Aorta (tissue), 5 donors: Measurements from ENCODE around the gene SPAG16. TPM values are rescaled to one million over a fixed set of nuclear protein-coding genes. Genes with fewer than 3 reads are reported as not detected.

Experiments
- ATAC-seq: fragments of 200-7000 bp; cut with Tn5 transposase; one replicate; pipeline ENCODE4 v1.9.1; 2022; ENCODE audit warnings: moderate library complexity; ENCODE audit not compliant: low FRiP score
- DNase-seq, 2 donors: peaks; one replicate each; pipeline ENCODE4 v3.0.0-alpha.2; 2020
- H3K27ac ChIP-seq, 2 donors: one replicate each; pipeline ENCODE4 v1.5.1; 2013; ENCODE audit warnings: low read length in 2 of 2, mild to moderate bottlenecking in 2 of 2, moderate library complexity in 2 of 2, control low read depth in 1 of 2, inconsistent platforms in 1 of 2, low read depth in 1 of 2
- H3K27me3 ChIP-seq, 2 donors: one replicate each; pipeline ENCODE4 v1.6.1; 2013; ENCODE audit warnings: control low read depth in 1 of 2, low read length in 1 of 2, mild to moderate bottlenecking in 1 of 2, moderate library complexity in 1 of 2; ENCODE audit not compliant: insufficient read depth in 2 of 2, control insufficient read depth in 1 of 2
- H3K36me3 ChIP-seq, 2 donors: one replicate each; pipeline ENCODE4 v1.6.1; 2013; ENCODE audit warnings: control low read depth in 1 of 2, low read length in 1 of 2, mild to moderate bottlenecking in 1 of 2; ENCODE audit not compliant: insufficient read depth in 2 of 2, control insufficient read depth in 1 of 2
- H3K4me1 ChIP-seq, 2 donors: one replicate each; pipeline ENCODE4 v1.6.1; 2013; ENCODE audit warnings: low read length in 2 of 2, control low read depth in 1 of 2, mild to moderate bottlenecking in 1 of 2, moderate library complexity in 1 of 2; ENCODE audit not compliant: insufficient read depth in 2 of 2, control insufficient read depth in 1 of 2
- H3K4me3 ChIP-seq, 2 donors: one replicate each; pipeline ENCODE4 v1.5.1; 2013; ENCODE audit warnings: low read length in 2 of 2, control low read depth in 1 of 2, mild to moderate bottlenecking in 1 of 2
- H3K9me3 ChIP-seq: one replicate; pipeline ENCODE4 v1.6.1; 2013; ENCODE audit warnings: mild to moderate bottlenecking, low read length; ENCODE audit not compliant: control insufficient read depth
- WGBS, 2 donors: extraction: QIAGEN DNeasy Blood & Tissue Kit; methylation state at CpG; one replicate each; pipeline ENCODE4 v1.1.7; 2013; 5-methylcytosine and 5-hydroxymethylcytosine counted together
- intact Hi-C, 2 donors: fragments of 100-400 bp; cut with DNase I; formaldehyde crosslinking; loops; one replicate each; pipeline versions ENCODE4 v1.14.2 to v1.15.0; 2022
- polyA plus RNA-seq, 2 donors: library from polyadenylated mRNA; stranded (reverse); fragments of 200-250 nt; gene quantifications; one replicate each; pipeline ENCODE4 v1.2.3, GENCODE V29; 2013
- total RNA-seq, 2 donors: library from RNA; stranded (reverse); fragmentation: NEBNext Ultra II Directional; extraction: Animal tissue kit (Norgen Biotek cat#: 25700); gene quantifications; one replicate each; pipeline ENCODE4 v1.2.1, GENCODE V29; 2021
- donor health status: healthy with polysubstance abuse.
- donor health status: Bipolar disorder and iron deficiency.
- donor health status: DM: no; HTN: no; CAD: no.
- donor health status: DM: no; HTN: no; CAD: no.
- donor health status: DM: yes; HTN: yes; CAD: no.

SPAG16 gene
- total and polyA plus RNA-seq, 4 donors: 23.7 to 36.1 (median 24.4) TPM

DNA sequence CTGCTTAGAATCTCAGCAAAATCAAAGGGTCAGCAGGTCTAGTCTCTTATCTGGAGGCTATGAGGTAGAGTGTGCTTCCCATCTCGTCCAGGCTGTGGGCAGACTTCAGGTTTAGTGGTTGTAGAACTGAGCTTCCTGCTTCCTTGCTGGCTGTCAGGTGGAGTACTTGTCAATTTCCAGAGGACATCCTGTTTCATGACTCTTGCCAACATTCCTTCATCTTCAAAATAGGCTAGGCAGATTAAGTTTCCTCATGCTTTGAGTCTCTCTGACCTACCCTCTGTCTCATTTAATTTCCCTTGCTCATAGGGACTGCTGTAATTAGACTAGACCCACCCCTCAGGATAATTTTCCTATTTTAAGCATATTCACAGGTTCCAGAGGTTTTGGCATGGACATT is 562.6 kb downstream of the SPAG16 start:
- H3K27me3 ChIP-seq: no peaks in the 10 kb centered on the region
- H3K36me3 ChIP-seq: no peaks in the 10 kb centered on the region
- DNase-seq: no peak
- WGBS, 2 donors: 54 to 65% methylated on average over 1 of the region's 1 CpG
- H3K9me3 ChIP-seq: no peaks in the 10 kb centered on the region
- no peak for ATAC-seq
- intact Hi-C loops: no loop called here
- no peak overlapping the region for H3K27ac ChIP-seq
- H3K4me3 ChIP-seq: no peak overlapping the region
- no peaks in the 10 kb centered on the region for H3K4me1 ChIP-seq

DNA sequence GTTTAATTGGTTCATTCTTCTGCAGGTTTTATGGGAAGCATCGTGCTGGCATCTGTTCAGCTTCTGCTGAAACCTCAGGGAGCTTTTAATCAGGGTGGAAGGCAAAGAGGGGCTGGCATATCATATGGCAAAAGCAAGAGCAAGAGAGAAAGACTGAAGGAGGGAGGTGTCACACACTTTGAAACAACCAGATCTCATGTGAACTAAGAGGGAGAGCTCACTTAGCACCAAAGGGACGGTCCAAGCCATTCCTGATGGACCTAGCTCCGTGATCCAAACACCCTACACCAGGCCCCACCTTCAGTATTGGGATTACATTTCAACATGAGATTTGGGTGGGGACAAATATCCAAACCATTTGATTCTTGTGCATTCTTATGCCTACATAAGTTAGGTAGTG is 563.1 kb downstream of the SPAG16 start:
- Histone ChIP-seq H3K4me3 (no peak overlapping the region), H3K27me3 (no peaks in the 10 kb centered on the region), H3K9me3 (no peaks in the 10 kb centered on the region), H3K4me1 (no peaks in the 10 kb centered on the region), H3K36me3 (no peaks in the 10 kb centered on the region), H3K27ac (no peak overlapping the region)
- 88 to 93% methylated on average over 3 of the region's 3 CpGs for WGBS, 2 donors
- ATAC-seq (no peak), DNase-seq (no peak)
- intact Hi-C loops: no loop called here

DNA sequence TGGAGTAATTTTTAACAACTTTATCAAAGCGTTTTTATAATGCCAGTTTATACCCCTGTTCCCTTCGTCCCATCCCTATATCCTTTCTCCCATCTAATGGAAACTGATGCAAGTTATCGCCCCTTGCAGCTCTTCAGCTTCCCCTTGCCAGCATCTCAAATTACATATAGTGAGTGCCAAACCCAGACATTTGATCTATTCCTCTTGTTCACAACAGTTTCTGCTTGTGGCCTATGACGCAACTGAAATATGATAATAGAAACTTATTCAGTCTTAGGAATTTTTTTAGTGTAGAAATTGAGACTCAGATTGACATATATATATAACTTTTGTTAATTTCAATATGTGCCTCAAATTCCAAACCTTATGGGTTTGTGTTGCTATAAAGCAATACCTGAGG is 564.4 kb downstream of the SPAG16 start:
- no peak for DNase-seq
- no peaks in the 10 kb centered on the region for H3K4me1 ChIP-seq
- no peak overlapping the region for H3K27ac ChIP-seq
- no peak for ATAC-seq
- WGBS, 2 donors: 66 to 75% methylated on average over 4 of the region's 4 CpGs
- intact Hi-C loops: no loop called here
- H3K9me3 ChIP-seq: no peaks in the 10 kb centered on the region
- H3K27me3 ChIP-seq: no peaks in the 10 kb centered on the region
- no peak overlapping the region for H3K4me3 ChIP-seq
- no peaks in the 10 kb centered on the region for H3K36me3 ChIP-seq

DNA sequence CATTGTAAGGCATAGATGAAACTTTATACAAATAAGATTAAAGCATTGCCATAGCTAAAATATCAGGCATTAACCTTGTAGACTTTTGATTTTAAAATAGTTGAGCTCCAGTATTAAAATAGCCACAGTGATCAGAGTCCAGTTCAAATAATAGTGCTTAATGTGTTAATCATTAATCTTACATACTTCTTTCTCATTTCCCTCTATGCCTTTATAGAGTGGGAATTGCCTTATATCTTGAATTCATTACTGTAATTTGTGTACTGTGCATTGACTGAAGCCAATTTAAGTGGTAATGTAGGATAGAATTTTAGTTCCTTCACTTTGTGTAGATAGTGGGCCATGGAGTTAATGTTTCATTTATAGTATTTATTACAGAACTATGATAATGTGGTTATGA is 577.4 kb downstream of the SPAG16 start:
- Histone ChIP-seq H3K4me3 (no peak overlapping the region), H3K27ac (no peak overlapping the region), H3K27me3 (no peaks in the 10 kb centered on the region), H3K36me3 (no peaks in the 10 kb centered on the region), H3K4me1 (no peaks in the 10 kb centered on the region), H3K9me3 (no peaks in the 10 kb centered on the region)
- intact Hi-C loops: no loop called here
- DNase-seq: no peak
- ATAC-seq: no peak

DNA sequence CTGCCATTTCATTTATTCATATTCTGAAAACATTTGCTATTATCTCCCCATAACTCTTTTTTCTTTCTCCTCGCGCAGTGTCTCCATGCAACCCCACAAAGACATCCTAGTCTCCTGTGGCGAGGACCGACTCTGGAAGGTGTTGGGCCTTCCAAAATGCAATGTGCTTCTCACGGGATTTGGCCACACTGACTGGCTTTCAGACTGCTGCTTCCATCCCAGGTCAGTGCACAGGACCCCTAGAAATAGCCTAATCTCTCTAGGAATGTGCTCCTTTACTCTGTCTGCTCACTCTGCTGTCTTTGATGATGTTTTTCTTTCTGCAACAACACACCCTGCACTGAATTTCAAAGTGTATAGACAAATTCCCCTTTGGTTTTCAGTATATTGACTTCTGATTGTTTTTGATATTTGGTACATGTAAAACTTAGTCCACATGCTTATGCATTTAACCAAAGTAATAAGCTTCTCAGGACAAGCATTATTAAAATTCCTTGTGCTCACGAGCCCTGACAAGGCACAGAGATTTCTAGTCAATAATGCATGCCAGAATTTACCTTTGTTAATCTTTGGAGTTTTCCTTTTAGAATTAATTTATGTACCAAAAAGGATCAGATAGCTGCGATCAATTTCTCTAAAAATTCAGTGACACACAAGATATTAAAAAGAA is 578.3 kb downstream of the SPAG16 start:
- Histone ChIP-seq H3K27ac (no peak overlapping the region), H3K36me3 (no peaks in the 10 kb centered on the region), H3K9me3 (no peaks in the 10 kb centered on the region), H3K27me3 (no peaks in the 10 kb centered on the region), H3K4me3 (no peak overlapping the region), H3K4me1 (no peaks in the 10 kb centered on the region)
- DNase-seq (no peak), ATAC-seq (no peak)
- intact Hi-C loops: no loop called here
- 89 to 91% methylated on average over 7 of the region's 7 CpGs for WGBS, 2 donors

DNA sequence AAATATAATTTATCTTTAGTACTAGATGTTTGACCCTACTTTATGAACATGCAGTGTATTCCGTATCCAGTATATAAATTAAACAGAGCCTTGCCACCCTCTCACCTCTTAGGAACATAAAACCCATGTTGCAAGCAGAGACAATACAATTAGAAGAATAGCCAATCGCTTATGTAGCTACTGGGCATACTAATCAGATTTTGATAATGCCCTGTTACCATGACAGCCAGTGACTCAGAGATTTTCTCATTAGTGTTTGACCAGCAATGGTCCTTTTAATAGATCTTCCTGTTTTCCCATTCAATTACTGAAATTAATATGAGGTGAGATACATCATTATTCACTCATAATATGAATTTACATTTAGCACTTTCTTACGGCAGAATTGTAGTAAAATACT is 579.3 kb downstream of the SPAG16 start:
- Histone ChIP-seq H3K27ac (no peak overlapping the region), H3K36me3 (no peaks in the 10 kb centered on the region), H3K4me1 (no peaks in the 10 kb centered on the region), H3K4me3 (no peak overlapping the region), H3K9me3 (no peaks in the 10 kb centered on the region), H3K27me3 (no peaks in the 10 kb centered on the region)
- intact Hi-C loops: no loop called here
- DNase-seq (no peak), ATAC-seq (no peak)
- 64 to 84% methylated on average over 3 of the region's 3 CpGs for WGBS, 2 donors

DNA sequence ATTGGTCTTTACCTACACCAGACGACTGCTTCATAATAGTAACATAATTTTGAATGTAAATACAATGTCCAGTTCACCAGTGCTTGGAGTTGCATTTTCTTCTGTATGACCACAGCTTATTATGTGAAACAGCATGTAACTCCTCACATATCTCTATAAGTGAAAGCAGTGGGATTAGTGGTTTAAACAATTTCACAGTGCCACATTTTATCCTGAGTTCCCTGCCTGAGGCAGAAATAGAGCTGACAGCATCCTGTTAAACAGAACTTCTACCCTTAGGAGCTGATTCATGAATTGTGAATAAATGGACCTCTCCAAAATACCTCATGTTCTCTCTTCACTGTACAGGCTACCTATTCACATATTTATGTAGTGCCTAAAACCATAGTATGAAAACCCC is 584.3 kb downstream of the SPAG16 start:
- H3K9me3 ChIP-seq: no peaks in the 10 kb centered on the region
- H3K4me3 ChIP-seq: no peak overlapping the region
- H3K36me3 ChIP-seq: no peaks in the 10 kb centered on the region
- WGBS, 2 donors: 0 to 2% methylated on average over 1 of the region's 1 CpG
- H3K27ac ChIP-seq: no peak overlapping the region
- DNase-seq: no peak
- ATAC-seq: no peak
- no peaks in the 10 kb centered on the region for H3K27me3 ChIP-seq
- no peaks in the 10 kb centered on the region for H3K4me1 ChIP-seq
- intact Hi-C loops: no loop called here

DNA sequence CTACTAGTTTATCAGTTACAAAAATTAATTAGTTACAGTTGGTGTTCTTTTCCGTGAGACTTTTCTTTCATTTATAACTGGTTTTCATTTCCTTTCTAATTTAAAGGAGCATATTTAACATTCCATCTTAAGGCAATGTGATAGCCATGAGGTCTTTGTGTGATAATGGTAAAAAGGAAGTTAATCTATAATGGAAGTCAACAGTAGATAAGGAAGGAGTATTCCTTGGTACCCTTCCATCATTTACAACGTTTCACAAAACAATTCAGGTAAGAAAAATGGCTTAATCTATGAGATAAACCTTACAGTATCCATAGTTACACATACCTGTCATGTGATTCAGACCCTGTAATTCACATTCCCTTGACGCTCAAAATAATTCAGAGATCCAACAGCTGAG is 601.2 kb downstream of the SPAG16 start:
- intact Hi-C loops: no loop called here
- WGBS, 2 donors: 49 to 51% methylated on average over 3 of the region's 3 CpGs
- no peak overlapping the region for H3K27ac ChIP-seq
- DNase-seq: no peak
- no peaks in the 10 kb centered on the region for H3K27me3 ChIP-seq
- no peak for ATAC-seq
- no peaks in the 10 kb centered on the region for H3K4me1 ChIP-seq
- no peaks in the 10 kb centered on the region for H3K36me3 ChIP-seq
- H3K9me3 ChIP-seq: no peaks in the 10 kb centered on the region
- H3K4me3 ChIP-seq: no peak overlapping the region

DNA sequence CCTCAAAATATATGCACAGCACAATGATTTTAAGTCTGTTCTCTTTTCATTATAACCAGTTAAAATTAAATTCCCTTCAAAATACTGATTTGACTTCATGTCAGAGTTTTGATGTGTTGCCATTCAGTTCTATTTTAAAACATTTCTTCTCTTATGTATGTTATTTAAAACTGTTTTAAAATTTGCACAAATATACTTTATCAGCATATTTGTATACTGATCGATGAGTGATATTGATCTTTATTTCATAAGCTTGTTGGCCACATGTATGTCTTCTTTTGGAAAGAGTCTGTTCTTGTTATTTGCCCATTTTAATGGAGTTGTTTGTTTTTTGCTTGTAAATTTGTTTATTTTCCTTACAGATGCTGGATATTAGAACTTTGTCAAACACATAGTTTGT is 630.2 kb downstream of the SPAG16 start:
- Histone ChIP-seq H3K4me3 (no peak overlapping the region), H3K4me1 (no peaks in the 10 kb centered on the region), H3K9me3 (no peaks in the 10 kb centered on the region), H3K27me3 (no peaks in the 10 kb centered on the region), H3K27ac (no peak overlapping the region), H3K36me3 (no peaks in the 10 kb centered on the region)
- ATAC-seq (no peak), DNase-seq (no peak)
- intact Hi-C loops: no loop called here
- 0 to 2% methylated on average over 1 of the region's 1 CpG for WGBS, 2 donors
